Lung (tissue), 12 donors: ENCODE results near the gene NAA38. TPM values are rescaled to one million over a fixed set of nuclear protein-coding genes. Genes with fewer than 3 reads are reported as not detected.

Source experiments
- ATAC-seq: fragments of 200-7000 bp; cut with Tn5 transposase; one replicate; pipeline ENCODE4 v1.9.1; 2020; ENCODE audit warnings: moderate number of reproducible peaks; ENCODE audit not compliant: insufficient read depth, low FRiP score
- DNase-seq, 3 donors: peaks; one replicate each; pipeline ENCODE4 v3.0.0-alpha.2; 2013 to 2017
- H3K27ac ChIP-seq, 2 donors: one replicate each; pipeline ENCODE4 v1.5.1; 2013; ENCODE audit warnings: mild to moderate bottlenecking in 2 of 2, moderate library complexity in 2 of 2, control low read depth in 1 of 2, inconsistent platforms in 1 of 2, low read depth in 1 of 2, low read length in 1 of 2
- H3K27me3 ChIP-seq, 3 donors: one replicate each; pipeline ENCODE4 v1.5.1; 2013; ENCODE audit warnings: low read length in 2 of 3; ENCODE audit not compliant: control insufficient read depth in 3 of 3, insufficient read depth in 3 of 3
- H3K36me3 ChIP-seq, 4 donors: one replicate each; pipeline ENCODE4 v1.5.1; 2013; ENCODE audit warnings: low read length in 4 of 4, mild to moderate bottlenecking in 1 of 4, moderate library complexity in 1 of 4; ENCODE audit not compliant: control insufficient read depth in 4 of 4, insufficient read depth in 4 of 4
- H3K4me1 ChIP-seq, 5 donors: one replicate each; pipeline ENCODE4 v1.5.1; 2013; ENCODE audit warnings: low read length in 5 of 5, mild to moderate bottlenecking in 2 of 5, moderate library complexity in 1 of 5; ENCODE audit not compliant: control insufficient read depth in 5 of 5, insufficient read depth in 5 of 5
- H3K4me3 ChIP-seq: one replicate; pipeline ENCODE4 v1.5.1; 2013; ENCODE audit warnings: mild to moderate bottlenecking, control low read depth, moderate library complexity
- H3K9ac ChIP-seq, 2 donors: one replicate each; pipeline ENCODE4 v1.5.1; 2013; ENCODE audit warnings: low read length in 2 of 2, control low read depth in 1 of 2; ENCODE audit not compliant: insufficient read depth in 1 of 2
- H3K9me3 ChIP-seq, 4 donors: one replicate each; pipeline ENCODE4 v1.5.1; 2013; ENCODE audit warnings: low read length in 3 of 4, mild to moderate bottlenecking in 1 of 4, moderate library complexity in 1 of 4; ENCODE audit not compliant: control insufficient read depth in 4 of 4, insufficient read depth in 3 of 4
- CTCF ChIP-seq: IDR thresholded peaks from 2 replicates; pipeline ENCODE4 v1.5.1; 2012; ENCODE audit warnings: mild to moderate bottlenecking; ENCODE audit errors: control extremely low read depth, extremely low read depth
- WGBS, 2 donors: extraction: QIAGEN DNeasy Blood & Tissue Kit; methylation state at CpG; one replicate each; pipeline ENCODE4 v1.1.7; 2013; 5-methylcytosine and 5-hydroxymethylcytosine counted together
- polyA plus RNA-seq, 2 donors: library from polyadenylated mRNA; stranded (reverse); fragments of 200-250 nt; gene quantifications; one replicate each; pipeline ENCODE4 v1.2.1, GENCODE V29; 2013
- total RNA-seq, 2 donors: library from RNA; depleted of rRNA in 1 of 2; stranded (reverse); fragments of >200 nt in 1 of 2; gene quantifications; one replicate each; pipeline ENCODE4 v1.2.1, GENCODE V29; 2014 to 2021
- donor health status: control.
- donor health status: control.
- donor health status: Bipolar disorder and iron deficiency.
- donor health status: healthy.
- donor health status: DM: yes; HTN: yes; CAD: no.

The NAA38 gene
- total and polyA plus RNA-seq, 4 donors = 58.2 to 239 (median 102) TPM

GRCh38 chr17:7885367-7886226, 28.2 kb upstream of the NAA38 start:
- peaks cover 15 to 69% (median 28%) of the 10 kb centered on the region in 5 donors for H3K4me1 ChIP-seq
- peak overlapping the region; percentile 59 to 86 for H3K27ac ChIP-seq
- no peak for TF ChIP-seq CTCF
- H3K9ac ChIP-seq = peak overlapping the region; percentile 28 to 81
- 1% methylated on average over 36 to 64 of the region's 64 CpGs for WGBS, 2 donors
- no peaks in the 10 kb centered on the region for H3K9me3 ChIP-seq
- H3K27me3 ChIP-seq = no peaks in the 10 kb centered on the region
- DNase-seq (peak; percentile 86 to 90 (median 87)), ATAC-seq (no peak)
- H3K4me3 ChIP-seq = peak overlapping the region; percentile 46
- H3K36me3 ChIP-seq = peaks cover 0 to 11% (median 8%) of the 10 kb centered on the region in 4 donors

GRCh38 chr17:7884581-7885366, 27.4 kb upstream of the NAA38 start:
- no peaks in the 10 kb centered on the region for H3K27me3 ChIP-seq
- H3K27ac ChIP-seq = peak overlapping the region; percentile 59 to 91
- DNase-seq (peak; percentile 16 to 53 (median 29)), ATAC-seq (no peak)
- no peaks in the 10 kb centered on the region for H3K9me3 ChIP-seq
- H3K4me3 ChIP-seq = peak overlapping the region; percentile 63
- 0 to 2% methylated on average over 6 to 78 of the region's 100 CpGs for WGBS, 2 donors
- TF ChIP-seq CTCF = no peak
- H3K9ac ChIP-seq = peak overlapping the region in 1 of 2 donors; percentile 47
- H3K4me1 ChIP-seq = peaks cover 15 to 61% (median 23%) of the 10 kb centered on the region in 5 donors
- H3K36me3 ChIP-seq = peaks cover 0 to 14% (median 6%) of the 10 kb centered on the region in 4 donors

DNA sequence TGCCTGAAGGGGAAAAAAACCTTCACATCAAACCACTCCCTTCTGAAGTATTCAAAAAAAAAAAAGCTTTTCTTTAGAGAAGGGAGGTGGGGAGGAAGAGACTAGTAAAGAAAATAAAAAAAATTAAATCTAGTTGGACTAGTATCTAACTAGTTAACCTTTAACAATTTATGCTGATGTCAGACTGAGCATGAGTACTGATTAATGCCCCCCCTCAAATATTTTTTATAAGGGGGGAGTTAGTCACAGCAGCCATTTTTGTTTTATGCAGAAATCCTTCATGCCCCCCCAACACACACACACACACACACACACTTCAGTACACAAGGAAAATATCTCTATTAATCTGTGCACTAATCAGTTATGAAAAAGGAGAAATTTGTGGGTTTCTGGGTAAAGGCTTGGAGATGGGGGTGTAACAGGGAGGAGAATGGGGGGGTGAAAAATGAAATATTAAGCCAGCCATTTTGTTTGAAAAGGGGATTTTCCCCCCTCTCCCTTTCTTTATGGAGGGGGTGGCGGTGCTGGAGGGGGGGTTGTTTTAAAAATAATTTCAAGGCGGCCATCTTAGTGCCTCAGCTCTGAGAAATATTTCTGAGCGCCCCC, 26.5 kb upstream of the NAA38 start:
- TF ChIP-seq CTCF = no peak
- Histone ChIP-seq H3K4me3 (no peak overlapping the region), H3K27ac (no peak overlapping the region), H3K36me3 (peaks cover 0 to 17% (median 8%) of the 10 kb centered on the region in 4 donors), H3K9ac (peak overlapping the region; percentile 8 to 74), H3K4me1 (peaks cover 9 to 52% (median 14%) of the 10 kb centered on the region in 5 donors), H3K27me3 (no peaks in the 10 kb centered on the region), H3K9me3 (no peaks in the 10 kb centered on the region)
- 0 to 13% methylated on average over 3 of the region's 3 CpGs for WGBS, 2 donors
- DNase-seq = peak; percentile 65 to 82 (median 78)
- ATAC-seq = no peak
